GM15510 (cell line): Measurements from ENCODE around the gene FNBP1.

Source experiments
- POLR2A ChIP-seq: IDR thresholded peaks from 3 replicates; pipeline ENCODE4 v1.6.1; 2011; ENCODE audit warnings: borderline replicate concordance; ENCODE audit not compliant: insufficient read length; ENCODE audit errors: extremely low read depth

The FNBP1 gene

GRCh38 chr9:129861447-129861827, 181.6 kb downstream of the FNBP1 start:
- TF ChIP-seq POLR2A = no peak

- TF ChIP-seq POLR2A = no peak
Observed at GRCh38 chr9:129860653-129861446, 182.1 kb downstream of the FNBP1 start.

- no peak for TF ChIP-seq POLR2A
Observed at GRCh38 chr9:129858167-129858962, 184.6 kb downstream of the FNBP1 start.

- TF ChIP-seq POLR2A = no peak
Observed at GRCh38 chr9:129857207-129857606, 185.8 kb downstream of the FNBP1 start.

GRCh38 chr9:129854588-129855110, 188.3 kb downstream of the FNBP1 start:
- TF ChIP-seq POLR2A = no peak

GRCh38 chr9:129853614-129854013, 189.4 kb downstream of the FNBP1 start:
- TF ChIP-seq POLR2A = no peak

GRCh38 chr9:129852579-129852978, 190.4 kb downstream of the FNBP1 start:
- TF ChIP-seq POLR2A = no peak

GRCh38 chr9:129851821-129852220, 191.2 kb downstream of the FNBP1 start:
- TF ChIP-seq POLR2A = no peak

- TF ChIP-seq POLR2A = no peak
Observed at GRCh38 chr9:129850821-129851550, 192.0 kb downstream of the FNBP1 start.

GRCh38 chr9:129849901-129850300, 193.1 kb downstream of the FNBP1 start:
- no peak for TF ChIP-seq POLR2A

GRCh38 chr9:129848712-129849441, 194.1 kb downstream of the FNBP1 start:
- no peak for TF ChIP-seq POLR2A

GRCh38 chr9:129845373-129845772, 197.6 kb downstream of the FNBP1 start:
- no peak for TF ChIP-seq POLR2A

GRCh38 chr9:129841071-129841470, 201.9 kb downstream of the FNBP1 start:
- no peak for TF ChIP-seq POLR2A

- no peak for TF ChIP-seq POLR2A
Observed at GRCh38 chr9:129840034-129840433, 203.0 kb downstream of the FNBP1 start.

GRCh38 chr9:129839324-129840023, 203.5 kb downstream of the FNBP1 start:
- TF ChIP-seq POLR2A = no peak
